HG03432 (cell line): Measurements from ENCODE around the gene GABRG3.

Experiments
- ATAC-seq: cut with Tn5 transposase; IDR thresholded peaks from one replicate; pipeline ENCODE4 v1.9.1; 2021; ENCODE audit warnings: mild to moderate bottlenecking, moderate library complexity; ENCODE audit not compliant: unreplicated experiment

GABRG3 gene

GRCh38 chr15:27541581-27541980 lies 570.6 kb downstream of the GABRG3 start:
- ATAC-seq, result no peak

GRCh38 chr15:27545494-27546255 lies 574.7 kb downstream of the GABRG3 start:
- ATAC-seq, result no peak

GRCh38 chr15:27549746-27550145 lies 578.8 kb downstream of the GABRG3 start:
- ATAC-seq, result no peak

- ATAC-seq, result no peak
Measured at GRCh38 chr15:27550635-27551034, 579.7 kb downstream of the GABRG3 start.

GRCh38 chr15:27561816-27562215 lies 590.8 kb downstream of the GABRG3 start:
- no peak for ATAC-seq

- no peak for ATAC-seq
Measured at GRCh38 chr15:27563765-27564370, 592.9 kb downstream of the GABRG3 start.

GRCh38 chr15:27564656-27565055 lies 593.7 kb downstream of the GABRG3 start:
- no peak for ATAC-seq

GRCh38 chr15:27570746-27571145 lies 599.8 kb downstream of the GABRG3 start:
- ATAC-seq, result no peak

GRCh38 chr15:27573805-27574485 lies 603.0 kb downstream of the GABRG3 start:
- ATAC-seq, result no peak

- no peak for ATAC-seq
Measured at GRCh38 chr15:27574541-27575054, 603.6 kb downstream of the GABRG3 start.

GRCh38 chr15:27575521-27575920 lies 604.5 kb downstream of the GABRG3 start:
- no peak for ATAC-seq

- ATAC-seq, result no peak
Measured at GRCh38 chr15:27576576-27576975, 605.6 kb downstream of the GABRG3 start.

GRCh38 chr15:27579738-27580137 lies 608.8 kb downstream of the GABRG3 start:
- no peak for ATAC-seq

GRCh38 chr15:27582726-27583410 lies 611.9 kb downstream of the GABRG3 start:
- ATAC-seq, result no peak

GRCh38 chr15:27583651-27584050 lies 612.7 kb downstream of the GABRG3 start:
- ATAC-seq, result no peak

- no peak for ATAC-seq
Measured at GRCh38 chr15:27585041-27585640, 614.2 kb downstream of the GABRG3 start.

GRCh38 chr15:27587810-27588209 lies 616.8 kb downstream of the GABRG3 start:
- no peak for ATAC-seq

GRCh38 chr15:27589260-27589659 lies 618.3 kb downstream of the GABRG3 start:
- ATAC-seq, result no peak

GRCh38 chr15:27589782-27590181 lies 618.8 kb downstream of the GABRG3 start:
- no peak for ATAC-seq
